Cardiac septum (tissue), 1 donor: ENCODE measurements around the gene CACNA1C. TPM values are rescaled to one million over a fixed set of nuclear protein-coding genes. Genes with fewer than 3 reads are reported as not detected.
A peak's percentile ranks its signal among the peaks of the same experiment; 100 is the strongest.

Source experiments
- DNase-seq: peaks from one replicate; pipeline ENCODE4 v3.0.0-alpha.2; 2020; ENCODE audit warnings: low spot score
- intact Hi-C: fragments of 100-400 bp; cut with DNase I; formaldehyde crosslinking; loops from one replicate; pipeline ENCODE4 v1.14.0; 2022
- total RNA-seq: library from RNA; stranded (reverse); fragmentation: NEBNext Ultra II Directional; extraction: Animal tissue kit (Norgen Biotek cat#: 25700); gene quantifications from one replicate; pipeline ENCODE4 v1.2.1, GENCODE V29; 2021
- donor health status: DM: no; HTN: no; CAD: no.

CACNA1C gene
- total RNA-seq, 1 donor from 2014 or later, result 182 TPM

- DNase-seq, result peak; percentile 7
- intact Hi-C loops, result no loop called here
Measured at GRCh38 chr12:2636741-2637340, 584.1 kb downstream of the CACNA1C start.

GRCh38 chr12:2637371-2637770, 584.6 kb downstream of the CACNA1C start:
- intact Hi-C loops, result no loop called here
- peak; percentile 44 for DNase-seq

DNA sequence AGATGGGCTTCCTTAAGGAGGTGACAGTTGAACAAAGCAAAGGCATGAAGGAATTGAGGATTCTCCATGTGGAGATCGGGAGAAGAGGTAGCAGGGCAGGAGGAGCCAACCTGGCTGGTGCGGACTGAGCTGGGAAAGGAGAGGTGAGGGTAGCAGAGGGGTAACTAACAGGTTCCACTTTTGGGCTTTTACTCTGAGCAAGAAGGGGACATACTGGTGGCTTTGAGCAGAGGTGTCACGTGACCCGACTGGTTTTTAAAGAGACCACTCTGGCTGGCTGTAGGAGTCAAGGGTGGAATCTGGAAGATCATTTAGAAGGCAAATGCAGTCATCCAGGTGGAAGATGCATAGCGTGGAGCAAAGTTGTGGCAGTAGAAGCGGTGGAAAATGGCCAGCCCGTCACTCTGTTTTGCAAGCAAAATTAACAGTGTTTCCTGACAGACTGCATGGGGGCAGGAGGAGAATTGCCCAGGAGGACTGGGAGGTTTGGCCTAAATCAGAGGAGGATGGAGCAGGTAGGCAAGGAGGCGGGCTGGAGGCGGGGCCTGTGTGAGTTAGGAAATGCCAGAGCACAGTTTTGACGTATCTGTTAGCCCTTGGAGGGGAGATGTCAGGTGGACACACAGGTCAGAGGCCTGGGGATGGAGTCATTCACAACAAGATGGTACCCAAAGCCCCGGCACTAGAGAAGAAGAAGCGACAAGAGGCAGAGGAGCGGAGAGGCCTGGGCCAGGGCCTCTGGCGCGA, 585.7 kb downstream of the CACNA1C start:
- peak; percentile 57 for DNase-seq
- intact Hi-C loops, result no loop called here

DNA sequence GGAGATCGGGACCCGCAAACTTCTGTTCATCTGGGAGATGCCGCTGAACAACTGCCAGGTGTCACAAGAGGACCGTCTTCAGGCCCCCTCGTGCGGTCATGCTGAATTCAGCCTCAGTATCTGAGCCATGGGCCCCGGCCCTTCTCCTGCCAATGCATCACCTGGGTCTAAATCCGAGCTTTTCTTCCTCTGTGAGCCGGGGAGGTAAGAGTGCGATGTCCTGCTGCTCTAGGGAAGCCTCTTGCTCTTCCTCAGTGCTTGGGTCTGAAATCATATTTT, 586.2 kb downstream of the CACNA1C start:
- intact Hi-C loops, result no loop called here
- peak; percentile 74 for DNase-seq

- DNase-seq, result peak; percentile 75
- intact Hi-C loops, result no loop called here
Measured at GRCh38 chr12:2640281-2640680, 587.5 kb downstream of the CACNA1C start.

DNA sequence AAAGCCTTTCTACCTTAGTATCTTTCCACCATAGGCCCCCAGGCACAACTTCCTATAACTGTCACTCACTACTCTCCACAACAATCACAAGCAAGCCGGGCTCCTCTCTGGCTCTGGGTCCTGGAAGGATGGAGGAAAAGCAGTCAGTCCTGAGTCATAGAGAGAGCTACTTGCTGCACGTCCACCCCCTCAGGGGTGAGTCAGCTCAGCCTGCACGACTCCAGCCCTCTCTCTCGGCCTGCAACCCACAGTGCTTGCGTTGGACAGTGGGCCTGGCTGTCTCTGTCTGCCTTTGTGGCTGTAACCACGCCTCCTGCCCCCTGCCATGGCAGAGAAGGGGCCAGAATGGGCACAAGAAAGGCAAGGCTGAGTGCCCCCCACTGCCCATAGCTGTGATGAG, 587.9 kb downstream of the CACNA1C start:
- intact Hi-C loops, result no loop called here
- DNase-seq, result peak; percentile 85

DNA sequence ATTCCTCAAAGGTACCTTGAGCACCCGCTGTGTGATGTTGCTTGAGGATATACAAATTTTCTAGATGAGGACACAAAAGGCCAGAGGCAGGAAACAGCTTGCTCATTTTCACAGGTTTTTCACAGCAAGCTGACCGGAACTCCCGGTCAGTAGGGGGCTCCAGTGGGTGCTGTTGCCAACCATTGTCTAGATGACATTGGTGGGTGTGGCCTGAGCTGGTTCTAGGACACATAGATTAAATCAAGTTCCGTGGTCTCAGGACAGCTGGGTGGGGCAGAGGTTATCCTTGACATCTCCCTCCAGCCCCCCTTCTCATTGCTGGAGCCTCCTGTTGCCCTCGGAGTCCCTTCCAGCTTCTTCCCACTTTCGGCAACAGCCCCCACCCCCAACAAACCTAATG, 588.4 kb downstream of the CACNA1C start:
- intact Hi-C loops, result no loop called here
- peak; percentile 72 for DNase-seq

GRCh38 chr12:2641761-2642160, 589.0 kb downstream of the CACNA1C start:
- peak; percentile 41 for DNase-seq
- intact Hi-C loops, result no loop called here

- peak; percentile 24 for DNase-seq
- intact Hi-C loops, result no loop called here
Measured at GRCh38 chr12:2642176-2642892, 589.5 kb downstream of the CACNA1C start.

GRCh38 chr12:2642896-2643425, 590.2 kb downstream of the CACNA1C start:
- intact Hi-C loops, result no loop called here
- peak; percentile 50 for DNase-seq

DNA sequence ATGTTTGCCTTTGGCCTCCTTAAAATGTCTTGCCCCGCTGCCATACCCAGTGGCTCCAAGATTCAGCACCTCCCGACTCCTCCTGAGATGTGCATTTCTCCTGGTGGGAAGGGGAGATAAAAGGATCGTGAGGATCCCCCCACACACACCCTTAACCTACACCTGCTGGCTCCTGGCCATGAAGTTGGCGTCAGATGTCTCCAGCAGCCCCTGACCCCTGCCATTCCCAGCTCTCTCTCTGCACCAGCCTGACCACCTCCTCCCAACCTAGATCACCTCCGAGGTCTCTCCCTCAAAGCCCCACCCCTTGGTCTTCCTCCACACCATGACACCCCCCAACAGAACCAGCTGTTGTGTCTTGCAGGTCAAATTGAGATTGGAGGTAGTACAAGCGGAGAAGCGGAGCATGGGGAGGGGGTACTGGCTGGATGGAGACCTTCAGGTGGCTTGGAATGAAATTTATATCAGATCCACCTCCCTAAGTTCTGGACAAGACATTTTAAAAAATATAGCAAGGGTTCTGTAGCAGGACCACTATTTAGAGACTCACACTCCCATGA, 590.9 kb downstream of the CACNA1C start:
- peak; percentile 59 for DNase-seq
- intact Hi-C loops, result no loop called here

GRCh38 chr12:2644683-2645405, 592.1 kb downstream of the CACNA1C start:
- intact Hi-C loops, result no loop called here
- DNase-seq, result peak; percentile 20

- intact Hi-C loops, result no loop called here
- DNase-seq, result no peak
Measured at GRCh38 chr12:2645460-2645859, 592.7 kb downstream of the CACNA1C start.

DNA sequence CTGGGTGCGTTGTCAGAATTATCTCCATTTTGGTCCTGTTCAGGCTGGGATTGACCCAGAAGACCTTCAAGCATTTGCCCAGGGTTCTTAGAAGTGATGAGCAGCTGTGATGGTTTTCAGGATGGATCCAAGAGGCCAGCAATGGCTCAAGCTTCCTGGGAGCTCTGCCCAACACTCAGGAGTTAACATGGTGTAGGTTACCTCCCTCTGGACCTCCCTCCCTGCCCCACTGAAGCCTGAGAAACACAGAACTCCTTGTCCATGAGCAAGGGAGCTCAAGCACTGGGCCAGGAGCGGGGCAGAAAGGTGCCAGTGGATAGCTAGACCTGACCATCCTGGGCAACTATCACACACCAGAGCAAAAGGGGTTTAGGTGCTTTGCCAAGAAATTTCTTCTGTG, 593.6 kb downstream of the CACNA1C start:
- DNase-seq, result peak; percentile 53
- intact Hi-C loops, result no loop called here

DNA sequence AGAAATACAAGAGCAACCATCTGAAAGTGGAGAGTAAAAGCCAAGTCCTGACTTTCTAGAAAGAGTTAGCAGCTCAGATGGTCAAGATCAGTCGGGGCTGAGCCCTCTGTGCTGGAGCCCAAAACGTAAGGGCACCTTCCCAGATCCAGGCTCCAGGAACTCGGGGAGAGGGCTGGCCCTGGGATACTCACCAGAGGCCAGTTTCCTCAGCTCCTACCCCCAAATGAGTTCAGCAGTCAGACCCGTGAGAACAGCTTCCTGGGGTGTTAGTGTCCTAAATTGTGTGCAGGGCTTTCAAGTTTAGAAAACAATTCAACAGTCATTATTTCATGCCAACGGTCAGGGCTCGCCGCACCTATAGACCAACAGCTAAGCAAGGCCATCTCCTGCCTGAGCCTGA, 594.4 kb downstream of the CACNA1C start:
- intact Hi-C loops, result no loop called here
- DNase-seq, result peak; percentile 22

GRCh38 chr12:2648406-2648805, 595.6 kb downstream of the CACNA1C start:
- DNase-seq, result peak; percentile 43
- intact Hi-C loops, result no loop called here

DNA sequence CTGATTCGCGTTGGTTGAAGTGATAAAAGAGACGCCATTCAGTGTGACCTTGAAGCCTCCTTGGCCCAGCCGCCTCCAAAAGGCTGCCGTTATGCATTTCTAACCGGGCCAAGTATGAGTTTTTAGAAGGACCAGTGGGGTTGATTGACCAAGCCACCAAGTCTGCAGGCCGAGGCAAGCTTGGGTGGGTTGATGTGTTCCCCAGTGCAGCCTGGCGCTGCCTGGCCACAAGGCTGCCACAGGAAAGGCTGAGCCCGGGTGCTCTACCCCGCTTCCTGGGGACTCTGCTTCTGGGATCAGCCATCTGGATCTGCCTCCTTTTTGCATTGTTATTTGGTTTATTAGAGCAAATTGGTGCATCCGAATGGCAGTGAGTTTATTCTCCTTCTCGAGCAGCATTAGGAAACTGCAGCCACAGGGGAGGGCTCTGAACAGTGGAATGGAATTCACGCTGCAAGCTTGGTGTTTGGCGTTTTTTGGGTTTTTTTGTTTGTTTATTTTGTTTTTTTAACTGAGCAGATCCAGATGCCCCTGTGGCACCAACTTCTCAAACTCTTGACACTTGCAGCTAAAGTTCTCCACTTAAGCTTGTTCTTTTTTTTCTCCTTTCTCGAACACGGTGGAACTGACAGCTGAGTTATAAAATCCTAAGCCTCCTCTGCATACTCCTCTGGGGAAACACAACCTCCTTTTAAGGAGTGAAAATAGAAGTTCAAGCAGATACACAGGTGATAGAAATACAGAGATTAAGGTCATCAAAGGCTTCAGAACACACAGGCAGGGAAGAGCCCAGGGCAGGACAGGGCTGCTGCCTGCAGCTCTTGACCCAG, 596.6 kb downstream of the CACNA1C start:
- peak; percentile 29 for DNase-seq
- intact Hi-C loops, result no loop called here

GRCh38 chr12:2650261-2651067, 597.7 kb downstream of the CACNA1C start:
- intact Hi-C loops, result no loop called here
- peak; percentile 49 for DNase-seq
